Loucy (cell line): ENCODE results near the gene ADGRL3.

Experiments used
- CTCF ChIP-seq: fragments of 200-600 bp; sonication (generic); conservative IDR thresholded peaks from 2 replicates; pipeline ENCODE4 v1.5.1; 2014; ENCODE audit warnings: mild to moderate bottlenecking, antibody characterized with exemption, low read length
- EZH2phosphoT487 ChIP-seq: fragments of 200-600 bp; IDR thresholded peaks from 2 replicates; pipeline ENCODE4 v1.6.1; 2018; ENCODE audit warnings: antibody characterized with exemption, mild to moderate bottlenecking, moderate library complexity, borderline replicate concordance

- no peak for TF ChIP-seq CTCF
- no peak for TF ChIP-seq EZH2phosphoT487
Observed at GRCh38 chr4:61431131-61431530, 231.0 kb downstream of the ADGRL3 start.
